Neural progenitor cell (in vitro differentiated cells): ENCODE measurements around the gene ANO10.

Experiments
- EZH2 ChIP-seq: fragments of 200-600 bp; sonication (generic); IDR thresholded peaks from 2 replicates; pipeline ENCODE4 v1.6.1; 2017; ENCODE audit warnings: antibody characterized with exemption, mild to moderate bottlenecking, moderate library complexity
- EZH2phosphoT487 ChIP-seq: fragments of 200-600 bp; sonication (generic); IDR thresholded peaks from 2 replicates; pipeline ENCODE4 v1.6.1; 2017; ENCODE audit warnings: antibody characterized with exemption
- TF ChIP-seq, protein P1 (sequence below): fragments of 200-600 bp; sonication (generic); IDR thresholded peaks from 2 replicates; pipeline ENCODE4 v1.5.1; 2017; ENCODE audit warnings: antibody characterized with exemption, mild to moderate bottlenecking

DNA sequence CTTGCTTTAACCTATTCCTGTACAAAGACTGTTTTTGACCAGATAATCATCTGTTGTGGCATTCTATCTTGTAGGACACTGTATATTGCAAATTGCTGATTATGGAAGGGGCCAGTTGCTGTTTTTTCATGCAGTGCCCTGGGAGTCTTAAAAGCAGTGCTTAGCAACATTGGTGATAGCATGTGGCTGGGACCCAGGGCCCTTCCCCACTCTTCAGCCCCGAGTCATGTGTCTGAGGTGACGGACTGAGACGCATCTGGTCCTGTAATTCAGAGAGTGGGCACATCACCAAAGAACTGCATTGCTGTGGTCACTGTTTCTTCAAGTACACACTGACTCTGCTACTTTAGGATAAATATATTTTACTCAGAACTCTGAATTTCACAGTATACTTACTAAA, 272.1 kb downstream of the ANO10 start:
- TF ChIP-seq, protein P1, sequence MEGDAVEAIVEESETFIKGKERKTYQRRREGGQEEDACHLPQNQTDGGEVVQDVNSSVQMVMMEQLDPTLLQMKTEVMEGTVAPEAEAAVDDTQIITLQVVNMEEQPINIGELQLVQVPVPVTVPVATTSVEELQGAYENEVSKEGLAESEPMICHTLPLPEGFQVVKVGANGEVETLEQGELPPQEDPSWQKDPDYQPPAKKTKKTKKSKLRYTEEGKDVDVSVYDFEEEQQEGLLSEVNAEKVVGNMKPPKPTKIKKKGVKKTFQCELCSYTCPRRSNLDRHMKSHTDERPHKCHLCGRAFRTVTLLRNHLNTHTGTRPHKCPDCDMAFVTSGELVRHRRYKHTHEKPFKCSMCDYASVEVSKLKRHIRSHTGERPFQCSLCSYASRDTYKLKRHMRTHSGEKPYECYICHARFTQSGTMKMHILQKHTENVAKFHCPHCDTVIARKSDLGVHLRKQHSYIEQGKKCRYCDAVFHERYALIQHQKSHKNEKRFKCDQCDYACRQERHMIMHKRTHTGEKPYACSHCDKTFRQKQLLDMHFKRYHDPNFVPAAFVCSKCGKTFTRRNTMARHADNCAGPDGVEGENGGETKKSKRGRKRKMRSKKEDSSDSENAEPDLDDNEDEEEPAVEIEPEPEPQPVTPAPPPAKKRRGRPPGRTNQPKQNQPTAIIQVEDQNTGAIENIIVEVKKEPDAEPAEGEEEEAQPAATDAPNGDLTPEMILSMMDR = no peak
- no peak for TF ChIP-seq EZH2
- no peak for TF ChIP-seq EZH2phosphoT487
